GM12891 (cell line): Measurements from ENCODE around the gene TRAPPC10.

Experiments
- PAX5 ChIP-seq: IDR thresholded peaks from 2 replicates; pipeline ENCODE4 v1.6.1; 2011; ENCODE audit warnings: low read length, moderate library complexity, mild to moderate bottlenecking; ENCODE audit not compliant: insufficient read depth, severe bottlenecking
- POLR2A ChIP-seq: IDR thresholded peaks from 2 replicates; pipeline ENCODE4 v1.6.1; 2011; ENCODE audit warnings: low read depth, low read length, control low read depth
- POLR2AphosphoS5 ChIP-seq: IDR thresholded peaks from 2 replicates; pipeline ENCODE4 v1.6.1; 2011; ENCODE audit warnings: low read depth, low read length, control low read depth
- SPI1 ChIP-seq: IDR thresholded peaks from 2 replicates; pipeline ENCODE4 v1.6.1; 2011; ENCODE audit warnings: low read depth, low read length, control low read depth
- TAF1 ChIP-seq: IDR thresholded peaks from 2 replicates; pipeline ENCODE4 v1.6.1; 2011; ENCODE audit warnings: low read depth, low read length, control low read depth

DNA sequence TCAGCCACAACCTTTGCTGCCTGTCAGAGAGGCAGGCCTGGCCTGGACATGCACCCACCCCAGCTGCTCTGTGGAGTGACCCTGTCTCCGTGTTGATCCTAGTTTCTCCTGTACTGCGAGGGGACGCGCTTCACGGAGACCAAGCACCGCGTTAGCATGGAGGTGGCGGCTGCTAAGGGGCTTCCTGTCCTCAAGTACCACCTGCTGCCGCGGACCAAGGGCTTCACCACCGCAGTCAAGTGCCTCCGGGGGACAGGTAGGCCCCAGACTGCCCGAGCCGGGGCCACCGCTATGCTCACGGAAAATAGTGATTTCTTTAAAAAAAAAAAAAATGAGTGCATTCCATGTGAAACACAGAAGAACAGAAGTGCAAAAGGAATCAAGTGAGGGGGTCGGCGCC, 41.6 kb upstream of the TRAPPC10 start:
- TF ChIP-seq TAF1 (no peak), POLR2A (no peak), PAX5 (no peak), POLR2AphosphoS5 (no peak), SPI1 (no peak)
